ENCODE data around the gene NIFK.

DNA sequence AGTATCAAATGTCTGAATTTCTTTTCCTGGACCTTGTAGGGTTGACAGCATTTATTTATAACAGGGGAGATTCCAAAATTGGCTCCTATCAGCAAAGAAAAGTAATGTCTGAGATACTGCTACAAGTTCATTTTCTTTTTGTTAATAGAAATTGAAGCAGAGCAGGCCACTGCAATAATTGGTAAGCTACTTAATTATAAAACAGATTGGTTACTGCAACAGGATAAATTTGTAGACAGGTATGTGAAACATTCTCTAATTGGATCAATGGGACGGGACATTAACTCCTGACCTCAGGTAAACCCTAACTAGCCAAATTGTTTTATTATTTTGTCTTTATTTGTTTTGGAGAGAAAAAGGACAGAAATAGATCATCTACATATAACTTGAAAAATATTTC, 20.5 kb downstream of the NIFK start:
- TF ChIP-seq, protein P1, sequence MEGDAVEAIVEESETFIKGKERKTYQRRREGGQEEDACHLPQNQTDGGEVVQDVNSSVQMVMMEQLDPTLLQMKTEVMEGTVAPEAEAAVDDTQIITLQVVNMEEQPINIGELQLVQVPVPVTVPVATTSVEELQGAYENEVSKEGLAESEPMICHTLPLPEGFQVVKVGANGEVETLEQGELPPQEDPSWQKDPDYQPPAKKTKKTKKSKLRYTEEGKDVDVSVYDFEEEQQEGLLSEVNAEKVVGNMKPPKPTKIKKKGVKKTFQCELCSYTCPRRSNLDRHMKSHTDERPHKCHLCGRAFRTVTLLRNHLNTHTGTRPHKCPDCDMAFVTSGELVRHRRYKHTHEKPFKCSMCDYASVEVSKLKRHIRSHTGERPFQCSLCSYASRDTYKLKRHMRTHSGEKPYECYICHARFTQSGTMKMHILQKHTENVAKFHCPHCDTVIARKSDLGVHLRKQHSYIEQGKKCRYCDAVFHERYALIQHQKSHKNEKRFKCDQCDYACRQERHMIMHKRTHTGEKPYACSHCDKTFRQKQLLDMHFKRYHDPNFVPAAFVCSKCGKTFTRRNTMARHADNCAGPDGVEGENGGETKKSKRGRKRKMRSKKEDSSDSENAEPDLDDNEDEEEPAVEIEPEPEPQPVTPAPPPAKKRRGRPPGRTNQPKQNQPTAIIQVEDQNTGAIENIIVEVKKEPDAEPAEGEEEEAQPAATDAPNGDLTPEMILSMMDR (IDR thresholded peaks at IDR 0.05): no peak
- TF ChIP-seq EZH2 (IDR thresholded peaks at IDR 0.05; ENCODE audit: borderline replicate concordance, insufficient read depth, low read depth, low read length, poor library complexity, severe bottlenecking): no peak
